Pancreas (tissue), 10 donors: ENCODE data around the gene LTBP1. TPM values are rescaled to one million over a fixed set of nuclear protein-coding genes. Genes with fewer than 3 reads are reported as not detected.
"Not testable (repeated sequence)": the region's sequence is repeated elsewhere in the genome, so short reads cannot be mapped to it uniquely, and the experiment has no call there.

ENCODE experiments used
- ATAC-seq, 4 donors: fragments of 200-7000 bp; cut with Tn5 transposase; one replicate each; pipeline versions ENCODE4 v1.8.0 to v1.9.1; 2020; ENCODE audit warnings: mild to moderate bottlenecking in 4 of 4, moderate library complexity in 4 of 4
- DNase-seq, 6 donors: peaks; one replicate each; pipeline ENCODE4 v3.0.0-alpha.2; 2020
- FAIRE-seq: peaks from 2 replicates; lab custom pipeline; 2012; peaks lifted over from hg19 to GRCh38; lab: Jason Lieb, UNC
- H3K27ac ChIP-seq, 4 donors: fragments of 200-600 bp; sonication (generic); 1 replicate in 3 of 4; 2 replicates in 1 of 4; pipeline versions ENCODE4 v1.5.0 to v1.8.0; 2020
- H3K27me3 ChIP-seq, 4 donors: fragments of 200-600 bp; one replicate each; pipeline ENCODE4 v1.8.0; 2021
- H3K36me3 ChIP-seq, 3 donors: fragments of 200-600 bp; sonication (generic) in 1 of 3; one replicate each; pipeline versions ENCODE4 v1.5.0 to v1.8.0; 2020 to 2021
- H3K4me1 ChIP-seq, 3 donors: fragments of 200-600 bp; one replicate each; pipeline ENCODE4 v1.8.0; 2021
- H3K4me3 ChIP-seq, 4 donors: fragments of 200-600 bp; sonication (generic) in 2 of 4; one replicate each; pipeline versions ENCODE4 v1.5.0 to v1.8.0; 2020 to 2021
- H3K9me3 ChIP-seq, 4 donors: fragments of 200-600 bp; one replicate each; pipeline ENCODE4 v1.8.0; 2021
- CTCF ChIP-seq, 4 donors: fragments of 200-600 bp; sonication (generic) in 3 of 4; IDR thresholded peaks; one replicate each; pipeline versions ENCODE4 v1.5.0 to v1.8.0; 2021; ENCODE audit warnings: antibody characterized with exemption in 4 of 4
- WGBS, 2 donors: extraction: QIAGEN DNeasy Blood & Tissue Kit; methylation state at CpG; one replicate each; pipeline ENCODE4 v1.1.7; 2013; 5-methylcytosine and 5-hydroxymethylcytosine counted together
- intact Hi-C, 3 donors: fragments of 100-400 bp; cut with DNase I; formaldehyde crosslinking; loops; one replicate each; pipeline versions ENCODE4 v1.11.1 to v1.14.2; 2022
- polyA plus RNA-seq, 2 donors: library from polyadenylated mRNA; stranded (reverse); fragments of 200-250 nt; gene quantifications; one replicate each; pipeline ENCODE4 v1.2.3, GENCODE V29; 2013
- total RNA-seq, 6 donors: library from RNA; stranded (reverse); fragmentation: NEBNext Ultra II Directional in 4 of 6; extraction: Animal tissue kit (Norgen Biotek cat#: 25700) in 4 of 6; gene quantifications; one replicate each; pipeline versions ENCODE4 v1.2.1 to v1.2.4, GENCODE V29; 2021 to 2023
- donor health status: healthy with polysubstance abuse.
- donor health status: DM: no; HTN: no; CAD: no; lungs with moderate emphysema.
- donor health status: DM: no; HTN: no; CAD: no.
- donor health status: control.
- donor health status: control.
- donor health status: Bipolar disorder and iron deficiency.
- donor health status: DM: yes; HTN: yes; CAD: no.
- donor health status: DM: no; HTN: no; CAD: no.
- donor health status: DM: no; HTN: no; CAD: no.
- donor health status: DM: yes; HTN: yes; CAD: no.

The LTBP1 gene
- total and polyA plus RNA-seq, 8 donors, result 0.83 to 21.2 (median 2.6) TPM

GRCh38 chr2:33230842-33231241 lies 284.1 kb downstream of the LTBP1 start:
- FAIRE-seq (no peak), DNase-seq (no peak), ATAC-seq (no peak)
- WGBS, 2 donors, result 72 to 76% methylated on average over 7 of the region's 7 CpGs
- intact Hi-C loops, result no loop called here
- no peaks in the 10 kb centered on the region for H3K4me1 ChIP-seq
- no peak overlapping the region for H3K27ac ChIP-seq
- H3K9me3 ChIP-seq, result no peaks in the 10 kb centered on the region
- H3K36me3 ChIP-seq, result no peaks in the 10 kb centered on the region
- H3K27me3 ChIP-seq, result no peaks in the 10 kb centered on the region
- no peak overlapping the region for H3K4me3 ChIP-seq
- no peak for TF ChIP-seq CTCF (IDR thresholded peaks at IDR 0.05)

DNA sequence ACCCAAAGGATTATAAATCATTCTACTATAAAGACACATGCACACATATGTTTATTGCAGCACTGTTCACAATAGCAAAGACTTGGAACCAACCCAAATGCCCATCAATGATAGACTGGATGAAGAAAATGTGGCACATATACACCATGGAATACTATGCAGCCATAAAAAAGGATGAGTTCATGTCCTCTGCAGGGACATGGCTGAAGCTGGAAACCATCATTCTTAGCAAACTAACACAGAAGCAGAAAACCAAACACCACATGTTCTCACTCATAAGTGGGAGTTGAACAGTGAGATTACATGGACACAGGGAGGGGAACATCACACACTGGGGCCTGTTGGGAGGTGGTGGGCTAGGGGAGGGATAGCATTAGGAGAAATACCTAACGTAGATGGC lies 288.8 kb downstream of the LTBP1 start:
- H3K36me3 ChIP-seq, H3K4me3 ChIP-seq, H3K27ac ChIP-seq, H3K27me3 ChIP-seq, DNase-seq, ATAC-seq, FAIRE-seq, intact Hi-C loops, H3K9me3 ChIP-seq, H3K4me1 ChIP-seq: not testable (repeated sequence)
- 96 to 98% methylated on average over 1 of the region's 1 CpG for WGBS, 2 donors

GRCh38 chr2:33236482-33237385 lies 290.0 kb downstream of the LTBP1 start:
- ATAC-seq, result no peak
- DNase-seq, result no peak
- H3K4me1 ChIP-seq, result no peaks in the 10 kb centered on the region
- intact Hi-C loops, result no loop called here
- no peaks in the 10 kb centered on the region for H3K27me3 ChIP-seq
- H3K36me3 ChIP-seq, result no peaks in the 10 kb centered on the region
- no peak overlapping the region for H3K4me3 ChIP-seq
- no peak overlapping the region for H3K27ac ChIP-seq
- FAIRE-seq, result no peak
- TF ChIP-seq CTCF (IDR thresholded peaks at IDR 0.05), result no peak
- WGBS, 2 donors, result 86 to 87% methylated on average over 5 of the region's 5 CpGs
- H3K9me3 ChIP-seq, result no peaks in the 10 kb centered on the region

- TF ChIP-seq CTCF (IDR thresholded peaks at IDR 0.05), result no peak
- Histone ChIP-seq H3K27ac (no peak overlapping the region), H3K27me3 (no peaks in the 10 kb centered on the region), H3K4me1 (no peaks in the 10 kb centered on the region), H3K4me3 (no peak overlapping the region), H3K36me3 (no peaks in the 10 kb centered on the region), H3K9me3 (no peaks in the 10 kb centered on the region)
- intact Hi-C loops, result no loop called here
- 88 to 89% methylated on average over 2 of the region's 2 CpGs for WGBS, 2 donors
- ATAC-seq (no peak), DNase-seq (no peak), FAIRE-seq (no peak)
Observed at GRCh38 chr2:33238111-33238510, 291.4 kb downstream of the LTBP1 start.

GRCh38 chr2:33240178-33240577 lies 293.4 kb downstream of the LTBP1 start:
- DNase-seq (no peak), ATAC-seq (peak in 1 of 4 donors; percentile 34), FAIRE-seq (no peak)

More at GRCh38 chr2:33240178-33240577, 293.4 kb downstream of the LTBP1 start:
- TF ChIP-seq CTCF (IDR thresholded peaks at IDR 0.05), result no peak
- Histone ChIP-seq H3K4me3 (no peak overlapping the region), H3K27me3 (no peaks in the 10 kb centered on the region), H3K36me3 (no peaks in the 10 kb centered on the region), H3K27ac (no peak overlapping the region), H3K4me1 (no peaks in the 10 kb centered on the region), H3K9me3 (no peaks in the 10 kb centered on the region)
- intact Hi-C loops, result no loop called here
- WGBS, 2 donors, result 46 to 49% methylated on average over 4 of the region's 4 CpGs
